Sigmoid colon (tissue), 7 donors: ENCODE data around the gene MLKL. TPM values are rescaled to one million over a fixed set of nuclear protein-coding genes. Genes with fewer than 3 reads are reported as not detected.

Experiments used
- DNase-seq: peaks from one replicate; pipeline ENCODE4 v3.0.0-alpha.2; 2019
- H3K27ac ChIP-seq, 4 donors: fragments of 200-600 bp; sonication (generic); one replicate each; pipeline ENCODE4 v1.5.1; 2016 to 2019; ENCODE audit warnings: mild to moderate bottlenecking in 1 of 4
- H3K27me3 ChIP-seq, 3 donors: fragments of 200-600 bp; sonication (generic); one replicate each; pipeline ENCODE4 v1.5.1; 2019; ENCODE audit warnings: mild to moderate bottlenecking in 1 of 3
- H3K36me3 ChIP-seq, 4 donors: fragments of 200-600 bp; sonication (generic); one replicate each; pipeline ENCODE4 v1.5.1; 2016 to 2019
- H3K4me1 ChIP-seq, 4 donors: fragments of 200-600 bp; sonication (generic); one replicate each; pipeline ENCODE4 v1.5.1; 2017 to 2019
- H3K4me3 ChIP-seq, 4 donors: fragments of 200-600 bp; sonication (generic); one replicate each; pipeline ENCODE4 v1.5.1; 2017 to 2019; ENCODE audit warnings: mild to moderate bottlenecking in 2 of 4, moderate library complexity in 1 of 4
- H3K9me3 ChIP-seq, 4 donors: fragments of 200-600 bp in 3 of 4; sonication (generic) in 3 of 4; one replicate each; pipeline versions ENCODE4 v1.5.1 to v1.6.1; 2013 to 2019
- EP300 ChIP-seq, 4 donors: sonication (generic); formaldehyde crosslinking; IDR thresholded peaks; one replicate each; pipeline ENCODE4 v1.6.1; 2017; ENCODE audit warnings: antibody characterized with exemption in 4 of 4
- POLR2A ChIP-seq, 2 donors: fragments of 450-650 bp; IDR thresholded peaks; one replicate each; pipeline ENCODE4 v1.6.1; 2016; ENCODE audit warnings: antibody characterized with exemption in 2 of 2, mild to moderate bottlenecking in 2 of 2, moderate library complexity in 2 of 2
- POLR2AphosphoS5 ChIP-seq, 4 donors: sonication (generic); formaldehyde crosslinking; IDR thresholded peaks; one replicate each; pipeline ENCODE4 v1.6.1; 2017; ENCODE audit warnings: antibody characterized with exemption in 4 of 4
- WGBS, 2 donors: extraction: QIAGEN DNeasy Blood & Tissue Kit; methylation state at CpG; one replicate each; pipeline ENCODE4 v1.1.7; 2013; 5-methylcytosine and 5-hydroxymethylcytosine counted together
- intact Hi-C: fragments of 100-400 bp; cut with DNase I; formaldehyde crosslinking; loops from one replicate; pipeline ENCODE4 v1.15.1; 2023
- polyA plus RNA-seq, 3 donors: library from polyadenylated mRNA; stranded (reverse); fragments of 200-250 nt; gene quantifications; one replicate each; pipeline ENCODE4 v1.2.3, GENCODE V29; 2013
- total RNA-seq, 4 donors: library from RNA; depleted of rRNA; stranded (reverse); fragments of >200 nt; gene quantifications; one replicate each; pipeline ENCODE4 v1.1.0, GENCODE V29; 2016
- TF ChIP-seq, protein P1 (sequence below), 4 experiments: fragments of 450-650 bp in 3 of 4; fragments of 200-600 bp in 1 of 4; IDR thresholded peaks; one replicate each; pipeline ENCODE4 v1.5.1; 2016 to 2019; ENCODE audit warnings: antibody characterized with exemption in 4 of 4, mild to moderate bottlenecking in 3 of 4, moderate library complexity in 2 of 4
- donor health status: healthy with polysubstance abuse.
- donor health status: Bipolar disorder and iron deficiency.
- donor health status: healthy.

MLKL gene
- total and polyA plus RNA-seq, 7 donors: 5.0 to 26.5 (median 8.4) TPM

DNA sequence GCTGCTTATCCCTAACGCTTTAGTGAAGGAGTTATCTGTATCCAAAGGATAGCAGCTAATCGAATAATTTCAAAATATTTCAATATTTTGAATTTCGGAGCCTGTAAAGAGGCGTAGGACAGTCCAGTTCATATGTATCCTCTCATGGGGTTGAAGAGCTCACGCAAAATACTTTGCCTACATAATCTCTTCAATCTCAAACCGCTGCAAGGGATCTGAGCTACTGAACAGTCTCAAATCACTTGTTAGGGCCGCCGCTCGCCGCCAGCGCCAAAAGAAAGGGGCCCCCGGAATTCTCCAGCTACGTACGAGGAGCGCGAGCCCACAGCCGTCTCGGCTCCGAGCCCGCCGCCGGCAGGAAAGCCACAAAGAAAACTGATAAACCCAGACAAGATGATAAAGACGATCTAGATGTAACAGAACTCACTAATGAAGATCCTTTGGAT is 33.4 kb downstream of the MLKL start:
- H3K9me3 ChIP-seq: no peaks in the 10 kb centered on the region
- peak; percentile 69 for DNase-seq
- TF ChIP-seq POLR2AphosphoS5 (IDR thresholded peaks at IDR 0.05) (no peak), EP300 (IDR thresholded peaks at IDR 0.05) (no peak)
- TF ChIP-seq, protein P1, sequence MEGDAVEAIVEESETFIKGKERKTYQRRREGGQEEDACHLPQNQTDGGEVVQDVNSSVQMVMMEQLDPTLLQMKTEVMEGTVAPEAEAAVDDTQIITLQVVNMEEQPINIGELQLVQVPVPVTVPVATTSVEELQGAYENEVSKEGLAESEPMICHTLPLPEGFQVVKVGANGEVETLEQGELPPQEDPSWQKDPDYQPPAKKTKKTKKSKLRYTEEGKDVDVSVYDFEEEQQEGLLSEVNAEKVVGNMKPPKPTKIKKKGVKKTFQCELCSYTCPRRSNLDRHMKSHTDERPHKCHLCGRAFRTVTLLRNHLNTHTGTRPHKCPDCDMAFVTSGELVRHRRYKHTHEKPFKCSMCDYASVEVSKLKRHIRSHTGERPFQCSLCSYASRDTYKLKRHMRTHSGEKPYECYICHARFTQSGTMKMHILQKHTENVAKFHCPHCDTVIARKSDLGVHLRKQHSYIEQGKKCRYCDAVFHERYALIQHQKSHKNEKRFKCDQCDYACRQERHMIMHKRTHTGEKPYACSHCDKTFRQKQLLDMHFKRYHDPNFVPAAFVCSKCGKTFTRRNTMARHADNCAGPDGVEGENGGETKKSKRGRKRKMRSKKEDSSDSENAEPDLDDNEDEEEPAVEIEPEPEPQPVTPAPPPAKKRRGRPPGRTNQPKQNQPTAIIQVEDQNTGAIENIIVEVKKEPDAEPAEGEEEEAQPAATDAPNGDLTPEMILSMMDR (IDR thresholded peaks at IDR 0.05): no peak
- H3K4me1 ChIP-seq: peaks cover 0 to 15% (median 8%) of the 10 kb centered on the region in 4 donors
- WGBS, 2 donors: 3% methylated on average over 23 of the region's 23 CpGs
- H3K4me3 ChIP-seq: peak overlapping the region; percentile 81 to 94 (median 88)
- intact Hi-C loops: no loop called here
- H3K27ac ChIP-seq: peak overlapping the region; percentile 57 to 77 (median 76)
- H3K27me3 ChIP-seq: no peaks in the 10 kb centered on the region
- H3K36me3 ChIP-seq: peaks cover 0 to 20% (median 10%) of the 10 kb centered on the region in 4 donors

DNA sequence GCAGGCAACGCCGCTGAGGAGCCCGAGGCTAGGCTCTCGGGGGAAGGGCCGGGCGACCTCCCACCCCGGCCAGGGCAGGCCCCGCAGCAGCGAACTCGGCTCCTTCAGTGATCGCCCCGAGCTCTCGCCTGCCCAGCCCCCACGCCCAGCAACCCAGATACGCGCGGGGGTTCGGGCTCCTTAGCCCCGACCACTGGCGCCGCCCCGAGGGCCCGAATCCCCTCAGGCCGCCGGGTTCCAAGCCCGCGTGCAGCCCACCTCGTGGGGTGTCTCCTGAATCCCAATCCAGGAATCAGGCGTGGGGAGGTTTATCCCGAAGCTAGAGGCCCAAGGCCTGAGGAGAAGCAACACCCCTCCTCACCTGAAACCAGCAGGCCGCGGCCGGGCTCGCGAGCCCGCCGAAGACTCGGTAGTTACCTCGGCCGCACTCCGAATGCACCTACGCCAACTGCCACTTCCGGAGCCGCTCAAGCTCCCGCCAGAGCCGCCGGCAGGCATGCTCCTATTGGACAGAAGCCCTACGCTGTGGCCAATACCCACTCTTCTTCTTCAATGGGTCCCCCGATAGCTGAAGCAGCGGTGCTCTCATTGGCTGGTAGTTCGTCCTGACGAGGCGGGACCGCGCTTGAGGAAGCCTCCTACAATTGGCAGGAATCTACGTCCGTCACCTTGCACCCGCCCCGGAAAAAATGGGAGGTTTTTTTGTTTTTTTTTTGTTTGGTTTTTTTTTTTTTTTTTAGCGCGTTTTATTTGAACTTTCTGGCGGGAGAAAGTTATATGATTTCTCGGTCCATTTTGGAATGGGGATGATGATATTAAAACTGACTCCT is 34.0 kb downstream of the MLKL start, which contains the start of gene RFWD3:
RFWD3 (minus strand) TSS at position 453 of the 830 bp plus-strand sequence. CDS start 5,428 bp downstream, outside the sequence.
- TF ChIP-seq EP300 (IDR thresholded peaks at IDR 0.05): no peak
- peak in 3 of 4 donors; percentile 59 to 70 (median 66) for TF ChIP-seq POLR2AphosphoS5 (IDR thresholded peaks at IDR 0.05)
- peak in 1 of 2 donors; percentile 40 for TF ChIP-seq POLR2A (IDR thresholded peaks at IDR 0.05)
- Histone ChIP-seq H3K36me3 (peaks cover 0 to 20% (median 10%) of the 10 kb centered on the region in 4 donors), H3K4me3 (peak within 1 kb of the TSS; percentile 81 to 94 (median 88)), H3K27me3 (no peaks in the 10 kb centered on the region), H3K27ac (peak within 1 kb of the TSS; percentile 77 to 80 (median 80)), H3K9me3 (no peaks in the 10 kb centered on the region), H3K4me1 (peaks cover 0 to 15% (median 8%) of the 10 kb centered on the region in 4 donors)
- intact Hi-C loops: no loop called here
- WGBS, 2 donors: 0 to 1% methylated on average over 63 of the region's 63 CpGs
- peak; percentile 99 for DNase-seq

DNA sequence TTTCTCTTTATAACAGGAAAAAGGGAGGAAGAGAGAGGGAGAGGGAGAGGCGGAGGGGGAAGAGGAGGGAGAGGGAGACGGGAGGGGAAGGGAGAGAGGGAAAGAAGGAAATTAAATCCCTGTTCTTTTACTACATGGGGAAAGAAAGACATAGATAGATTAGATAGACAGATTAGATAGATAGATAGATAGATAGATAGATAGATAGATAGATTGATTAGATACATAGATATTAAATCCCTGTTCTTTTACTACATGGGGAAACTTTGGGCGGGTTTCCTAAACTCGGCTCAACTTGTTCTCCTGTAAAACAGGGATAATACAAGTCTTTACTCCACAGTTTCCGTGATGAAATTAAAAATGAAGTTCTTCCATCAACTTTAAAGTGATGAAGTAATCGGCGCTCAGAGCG is 34.6 kb downstream of the MLKL start:
- H3K27me3 ChIP-seq: no peaks in the 10 kb centered on the region
- intact Hi-C loops: no loop called here
- peaks cover 0 to 15% (median 8%) of the 10 kb centered on the region in 4 donors for H3K4me1 ChIP-seq
- H3K36me3 ChIP-seq: peaks cover 0 to 25% (median 11%) of the 10 kb centered on the region in 4 donors
- DNase-seq: no peak
- H3K27ac ChIP-seq: peak overlapping the region; percentile 71 to 80 (median 80)
- no peaks in the 10 kb centered on the region for H3K9me3 ChIP-seq
- TF ChIP-seq POLR2A (IDR thresholded peaks at IDR 0.05) (no peak), EP300 (IDR thresholded peaks at IDR 0.05) (no peak), POLR2AphosphoS5 (IDR thresholded peaks at IDR 0.05) (no peak)
- TF ChIP-seq, protein P1 (IDR thresholded peaks at IDR 0.05): no peak
- WGBS, 2 donors: 6 to 8% methylated on average over 8 of the region's 8 CpGs
- H3K4me3 ChIP-seq: peak overlapping the region; percentile 81 to 94 (median 88)

DNA sequence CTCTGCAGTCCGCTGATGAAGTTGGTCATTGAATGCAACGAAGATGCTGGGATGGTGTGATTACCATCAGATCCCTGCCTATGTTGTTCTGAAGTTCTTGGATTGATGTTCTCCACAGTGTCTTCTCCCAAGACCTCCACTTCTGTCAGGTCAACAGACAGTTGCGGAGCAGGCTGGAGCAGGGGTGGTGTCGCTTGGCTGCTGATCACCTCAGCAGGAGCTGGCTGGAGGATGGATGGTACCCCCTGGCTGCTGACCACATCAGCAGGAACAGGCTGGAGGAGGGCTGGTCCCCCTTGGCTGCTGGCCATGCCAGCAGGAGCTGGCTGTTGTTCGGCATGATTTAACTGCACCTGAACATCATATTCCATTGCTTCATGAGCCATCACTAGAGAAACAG is 39.6 kb downstream of the MLKL start:
- intact Hi-C loops: no loop called here
- 93 to 94% methylated on average over 5 of the region's 5 CpGs for WGBS, 2 donors

More for the DNA sequence above, 39.6 kb downstream of the MLKL start:
- no peak for TF ChIP-seq POLR2AphosphoS5 (IDR thresholded peaks at IDR 0.05)
- TF ChIP-seq, protein P1 (IDR thresholded peaks at IDR 0.05): no peak
- no peak for TF ChIP-seq EP300 (IDR thresholded peaks at IDR 0.05)
- no peak for TF ChIP-seq POLR2A (IDR thresholded peaks at IDR 0.05)
- H3K4me3 ChIP-seq: no peak overlapping the region
- no peak for DNase-seq
- no peak overlapping the region for H3K27ac ChIP-seq
- H3K36me3 ChIP-seq: peaks cover 0 to 57% (median 29%) of the 10 kb centered on the region in 4 donors
- no peaks in the 10 kb centered on the region for H3K27me3 ChIP-seq
- peaks cover 0 to 8% (median 6%) of the 10 kb centered on the region in 4 donors for H3K4me1 ChIP-seq
- no peaks in the 10 kb centered on the region for H3K9me3 ChIP-seq
